ENCODE results near the gene CDC42EP3.

CDC42EP3 gene

GRCh38 chr2:37684809-37685208 is 13.4 kb upstream of the CDC42EP3 start:
- peak overlapping the region; percentile 44 for H3K27ac ChIP-seq
- DNase-seq (ENCODE audit: low read depth, low spot score) = no peak

GRCh38 chr2:37683921-37684780 is 12.7 kb upstream of the CDC42EP3 start:
- peak overlapping the region; percentile 44 for H3K27ac ChIP-seq
- DNase-seq (ENCODE audit: low read depth, low spot score) = no peak

- H3K27ac ChIP-seq = no peak overlapping the region
- DNase-seq (ENCODE audit: low read depth, low spot score) = no peak
These were observed 11.8 kb upstream of the CDC42EP3 start for GRCh38 chr2:37683241-37683640.

GRCh38 chr2:37682473-37682872 is 11.0 kb upstream of the CDC42EP3 start:
- DNase-seq (ENCODE audit: low read depth, low spot score) = no peak
- no peak overlapping the region for H3K27ac ChIP-seq

- DNase-seq (ENCODE audit: low read depth, low spot score) = no peak
- no peak overlapping the region for H3K27ac ChIP-seq
These were observed 10.1 kb upstream of the CDC42EP3 start for GRCh38 chr2:37681587-37681986.

GRCh38 chr2:37679072-37679695 is 7.7 kb upstream of the CDC42EP3 start:
- H3K27ac ChIP-seq = no peak overlapping the region
- DNase-seq (ENCODE audit: low read depth, low spot score) = no peak

GRCh38 chr2:37676274-37676673 is 4.8 kb upstream of the CDC42EP3 start:
- peak overlapping the region; percentile 50 for H3K27ac ChIP-seq

GRCh38 chr2:37674946-37675345 is 3.5 kb upstream of the CDC42EP3 start:
- no peak for DNase-seq (ENCODE audit: low read depth, low spot score)
- no peak overlapping the region for H3K27ac ChIP-seq

More at GRCh38 chr2:37676274-37676673, 4.8 kb upstream of the CDC42EP3 start:
- DNase-seq (ENCODE audit: low read depth, low spot score) = no peak

GRCh38 chr2:37672870-37673184 is 1.4 kb upstream of the CDC42EP3 start:
- H3K27ac ChIP-seq = peak overlapping the region; percentile 67
- no peak for DNase-seq (ENCODE audit: low read depth, low spot score)

- DNase-seq (ENCODE audit: low read depth, low spot score) = peak; percentile 52
- H3K27ac ChIP-seq = peak overlapping the region; percentile 67
These were observed 845 bp upstream of the CDC42EP3 start for GRCh38 chr2:37672104-37672869.

- peak overlapping the region; percentile 67 for H3K27ac ChIP-seq
- DNase-seq (ENCODE audit: low read depth, low spot score) = no peak
These were observed 318 bp upstream of the CDC42EP3 start for GRCh38 chr2:37671816-37672103.

GRCh38 chr2:37670378-37671008 is 949 bp downstream of the CDC42EP3 start:
- DNase-seq (ENCODE audit: low read depth, low spot score) = no peak
- H3K27ac ChIP-seq = peak overlapping the region; percentile 67

- no peak for DNase-seq (ENCODE audit: low read depth, low spot score)
- no peak overlapping the region for H3K27ac ChIP-seq
These were observed 2.0 kb downstream of the CDC42EP3 start for GRCh38 chr2:37669446-37669845.

- no peak overlapping the region for H3K27ac ChIP-seq
These were observed 3.7 kb downstream of the CDC42EP3 start for GRCh38 chr2:37667704-37668103.

GRCh38 chr2:37666772-37667171 is 4.7 kb downstream of the CDC42EP3 start:
- no peak for DNase-seq (ENCODE audit: low read depth, low spot score)

More at GRCh38 chr2:37667704-37668103, 3.7 kb downstream of the CDC42EP3 start:
- no peak for DNase-seq (ENCODE audit: low read depth, low spot score)

GRCh38 chr2:37665604-37666362 is 5.7 kb downstream of the CDC42EP3 start:
- H3K27ac ChIP-seq = no peak overlapping the region
- DNase-seq (ENCODE audit: low read depth, low spot score) = no peak

More at GRCh38 chr2:37666772-37667171, 4.7 kb downstream of the CDC42EP3 start:
- no peak overlapping the region for H3K27ac ChIP-seq

- no peak for DNase-seq (ENCODE audit: low read depth, low spot score)
- H3K27ac ChIP-seq = no peak overlapping the region
These were observed 6.4 kb downstream of the CDC42EP3 start for GRCh38 chr2:37665043-37665442.

GRCh38 chr2:37664231-37664643 is 7.2 kb downstream of the CDC42EP3 start:
- H3K27ac ChIP-seq = no peak overlapping the region
- no peak for DNase-seq (ENCODE audit: low read depth, low spot score)

- H3K27ac ChIP-seq = no peak overlapping the region
- no peak for DNase-seq (ENCODE audit: low read depth, low spot score)
These were observed 8.1 kb downstream of the CDC42EP3 start for GRCh38 chr2:37663390-37663789.

- DNase-seq (ENCODE audit: low read depth, low spot score) = no peak
- peak overlapping the region; percentile 2 for H3K27ac ChIP-seq
These were observed 11.7 kb downstream of the CDC42EP3 start for GRCh38 chr2:37659723-37660122.

Measured in epithelial cell of prostate (primary cell).